Germinal center (tissue), 1 donor: Measurements from ENCODE around the gene DSCAML1.

ENCODE experiments used
- DNase-seq: peaks from one replicate; pipeline ENCODE4 v3.0.0; 2012; ENCODE audit warnings: mixed read lengths, low spot score

Gene DSCAML1

DNA sequence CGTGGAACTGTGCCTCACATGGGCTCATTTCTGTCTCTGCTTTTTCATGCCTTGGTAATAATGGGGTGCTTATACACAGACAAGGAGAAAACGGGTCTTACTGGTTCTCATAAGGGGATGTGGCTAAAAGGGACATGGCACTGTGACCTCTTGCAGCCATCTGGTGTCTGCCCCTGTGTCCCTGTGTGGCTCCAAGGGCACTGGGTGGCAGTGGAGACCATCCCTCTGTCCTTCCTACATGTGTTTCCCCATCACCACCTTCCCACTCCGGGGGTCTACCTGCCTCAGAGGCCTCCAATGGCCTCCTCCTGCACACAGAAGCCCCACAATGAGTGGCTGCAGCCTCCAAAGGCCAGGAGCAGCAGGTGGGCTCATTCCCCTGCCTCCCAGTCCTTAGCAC is 248.1 kb downstream of the DSCAML1 start:
- DNase-seq, result no peak

DNA sequence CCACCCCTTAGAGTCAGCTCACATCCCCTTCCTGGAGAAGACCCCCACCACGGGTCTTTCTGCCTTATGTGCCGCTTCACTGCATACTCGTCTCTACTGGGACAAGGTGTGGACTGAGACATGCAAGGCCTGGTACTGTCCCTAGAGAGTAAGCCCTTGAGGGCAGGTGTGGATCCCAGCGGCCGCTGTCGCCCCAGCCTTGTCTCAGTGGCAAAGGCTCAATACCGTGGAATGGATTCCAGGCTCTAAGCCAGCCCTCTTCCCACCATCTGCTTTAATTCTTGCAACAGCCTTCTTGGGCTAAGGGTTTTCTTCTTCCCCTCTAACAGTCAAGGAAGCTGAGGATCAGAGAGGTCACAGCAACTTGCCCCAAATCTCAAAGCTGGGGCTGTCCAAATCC is 249.1 kb downstream of the DSCAML1 start:
- DNase-seq, result no peak

DNA sequence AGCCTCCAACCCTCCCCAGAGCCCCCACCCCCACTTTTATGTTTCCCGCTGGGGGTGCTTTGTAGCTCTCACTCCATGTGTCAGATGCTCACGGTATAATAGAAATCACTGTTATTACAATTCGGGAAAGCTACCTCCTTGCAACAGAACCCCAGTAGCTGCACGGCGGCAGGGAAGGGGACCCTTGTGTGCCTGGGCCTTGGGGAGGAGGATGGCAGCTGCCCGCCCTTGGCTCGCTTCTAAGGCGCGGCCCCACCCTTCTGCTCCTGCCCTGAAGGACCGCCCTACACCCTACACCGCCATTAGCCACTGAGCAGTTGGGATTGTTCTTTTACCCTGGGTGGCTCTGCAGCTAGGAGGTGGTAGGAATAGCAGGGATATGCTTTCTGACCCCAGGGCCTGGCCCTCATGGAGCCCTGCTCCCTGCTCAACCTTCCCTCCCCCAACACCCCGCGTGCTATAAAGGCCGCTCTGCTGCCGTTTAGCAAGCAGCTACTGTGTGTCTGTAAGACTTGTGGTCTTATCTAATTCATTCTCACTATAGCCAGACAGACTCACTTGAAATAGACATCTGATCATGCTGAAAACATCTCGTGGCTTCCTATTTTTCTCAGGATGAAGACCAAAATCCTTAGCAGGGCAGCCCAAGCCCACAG is 249.7 kb downstream of the DSCAML1 start:
- DNase-seq, result no peak

DNA sequence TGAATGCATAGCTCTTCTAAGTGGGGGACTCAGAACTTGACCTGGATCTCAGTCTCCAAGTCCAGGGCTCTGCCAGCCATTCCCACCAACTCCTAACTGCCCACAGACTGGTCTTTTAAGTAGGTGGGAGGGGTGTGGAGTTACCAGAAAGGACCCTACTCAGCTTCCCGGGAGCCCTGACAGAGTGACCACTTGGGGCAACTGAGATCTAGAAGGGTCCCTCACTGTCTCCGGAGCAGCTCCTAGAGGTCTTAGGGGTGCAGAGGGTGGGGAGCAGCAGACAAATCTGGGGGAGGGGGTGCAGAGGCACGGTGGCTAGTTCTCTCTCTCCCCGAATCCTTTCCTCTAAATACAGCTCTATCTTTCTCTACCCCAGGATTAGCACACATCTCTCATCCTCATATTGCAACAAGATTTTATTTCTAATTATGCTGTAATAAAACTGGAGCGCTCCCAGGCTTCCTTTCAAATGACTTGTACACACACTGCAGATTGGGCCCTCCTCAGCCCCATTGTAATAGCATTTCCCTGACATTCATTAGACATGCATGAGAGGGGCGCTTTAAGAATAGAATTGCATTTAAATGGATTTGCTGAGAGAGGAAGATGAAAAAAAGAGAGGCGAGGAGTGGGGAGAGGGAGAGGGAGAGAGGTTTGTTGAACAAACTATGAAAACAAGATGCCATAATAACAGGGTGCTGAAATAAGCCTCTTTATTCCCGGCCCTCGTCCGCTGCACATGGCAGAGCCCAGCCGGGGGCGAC is 250.4 kb downstream of the DSCAML1 start:
- no peak for DNase-seq

DNA sequence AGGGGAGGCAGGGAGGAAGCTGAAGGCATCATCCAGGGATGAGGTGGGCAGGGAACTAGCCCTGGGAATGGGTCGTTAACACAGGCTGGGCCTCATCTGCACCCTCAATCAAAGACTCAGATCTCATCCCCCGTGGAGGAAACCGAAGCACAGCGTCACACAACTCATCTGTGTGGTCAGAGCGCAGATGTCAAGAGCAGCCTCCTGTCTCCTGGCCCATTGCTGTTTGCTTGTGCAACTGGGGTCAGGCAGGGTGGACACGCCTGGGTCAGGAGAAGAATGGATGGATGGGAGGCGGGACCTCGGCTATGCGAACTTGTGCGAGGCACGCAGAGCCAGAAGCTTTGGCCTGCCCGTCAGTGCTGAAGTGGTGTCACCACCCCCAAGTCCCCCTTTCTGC is 251.3 kb downstream of the DSCAML1 start:
- DNase-seq, result no peak

DNA sequence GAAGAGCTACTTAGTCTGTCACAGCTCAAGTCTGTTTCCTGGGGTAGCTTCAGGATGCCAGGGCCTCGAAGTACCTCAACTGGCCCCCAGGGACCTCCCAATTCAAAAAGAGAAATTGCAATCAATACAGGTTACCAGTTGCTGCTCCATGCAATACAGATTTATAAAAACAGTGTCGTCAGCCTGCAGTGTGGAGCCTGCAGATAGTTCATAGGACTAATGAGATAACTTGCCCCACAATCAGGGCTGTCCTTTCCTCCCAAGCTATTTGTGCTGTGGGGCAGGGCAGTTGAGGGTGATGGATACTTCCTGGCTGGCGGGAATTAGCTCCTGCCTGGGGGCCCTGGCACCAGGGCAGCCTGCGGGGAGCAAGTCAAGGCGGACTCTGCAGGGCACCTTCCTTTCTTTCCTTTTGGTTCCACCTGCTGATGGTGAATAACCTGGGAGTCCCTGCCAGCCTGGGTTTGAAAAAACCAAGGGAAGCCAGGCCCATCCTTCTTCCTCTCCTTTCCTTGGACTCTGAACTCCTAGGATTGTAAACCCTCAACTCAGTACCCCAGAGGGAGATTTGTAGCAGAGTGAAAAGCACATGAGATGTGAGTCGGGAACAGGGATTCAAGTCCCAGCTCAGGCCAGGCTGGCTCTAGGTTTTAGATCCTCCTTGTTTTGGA is 252.8 kb downstream of the DSCAML1 start:
- no peak for DNase-seq

DNA sequence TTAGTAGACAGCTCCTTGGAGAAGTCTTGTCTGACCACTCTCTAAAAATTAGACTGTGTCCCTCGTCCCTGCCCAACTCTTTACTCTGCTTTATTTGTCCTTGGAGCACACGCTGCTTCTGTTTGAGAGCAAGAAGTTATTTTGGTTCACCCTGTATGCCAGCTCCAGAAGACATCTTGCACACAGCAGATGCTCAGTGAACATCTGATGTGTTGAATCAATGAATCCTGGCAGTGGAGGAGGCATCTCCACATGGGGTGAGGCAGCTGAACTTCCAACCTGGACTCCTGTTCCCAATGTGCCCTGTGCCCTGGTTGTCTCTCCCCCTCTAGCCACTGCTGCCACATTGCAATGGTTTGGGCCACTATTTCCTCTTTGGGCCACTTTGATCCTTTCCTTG is 255.8 kb downstream of the DSCAML1 start:
- DNase-seq, result no peak

DNA sequence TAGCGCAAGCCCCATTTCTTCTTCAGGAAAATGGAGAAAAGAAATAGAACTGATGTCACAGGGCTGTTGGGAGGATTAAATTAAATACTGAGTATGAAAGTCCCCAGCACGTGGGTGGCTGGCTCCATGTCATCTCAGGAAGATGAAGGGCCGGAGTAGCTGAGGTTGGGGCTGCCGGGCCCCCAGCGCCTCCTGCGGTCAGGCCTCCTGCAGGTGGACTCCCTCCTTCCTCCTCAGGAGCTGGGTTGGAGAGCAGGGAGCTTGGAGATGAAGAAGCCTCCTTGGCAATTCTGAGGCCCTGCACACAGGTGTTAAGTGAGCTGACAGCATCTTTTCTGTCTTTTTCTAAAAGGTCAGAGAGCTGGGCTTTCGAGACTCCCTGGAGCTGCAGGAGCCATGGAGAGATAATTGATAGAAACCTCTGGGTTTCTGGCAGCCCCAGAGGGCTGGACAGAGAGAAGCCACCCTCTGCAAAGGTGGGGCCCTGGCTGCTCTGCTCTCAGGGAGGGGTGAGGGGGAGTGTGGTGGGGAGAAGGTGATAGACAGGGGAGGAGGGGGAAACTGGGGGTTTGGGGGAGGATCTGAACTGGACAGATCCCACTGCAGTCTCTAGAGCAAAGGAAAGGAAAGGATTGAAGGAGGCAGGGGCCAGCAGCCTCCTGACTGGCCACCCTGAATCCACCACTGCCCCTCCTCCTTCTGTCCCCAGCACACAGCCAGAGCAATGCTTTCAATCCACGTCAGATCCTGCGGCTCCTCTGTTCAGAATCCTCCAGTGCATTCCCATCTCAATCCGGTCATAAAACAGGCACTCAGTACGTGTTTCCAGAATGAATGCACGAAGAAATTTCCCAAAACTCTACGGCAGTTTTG is 258.5 kb downstream of the DSCAML1 start:
- DNase-seq, result no peak

DNA sequence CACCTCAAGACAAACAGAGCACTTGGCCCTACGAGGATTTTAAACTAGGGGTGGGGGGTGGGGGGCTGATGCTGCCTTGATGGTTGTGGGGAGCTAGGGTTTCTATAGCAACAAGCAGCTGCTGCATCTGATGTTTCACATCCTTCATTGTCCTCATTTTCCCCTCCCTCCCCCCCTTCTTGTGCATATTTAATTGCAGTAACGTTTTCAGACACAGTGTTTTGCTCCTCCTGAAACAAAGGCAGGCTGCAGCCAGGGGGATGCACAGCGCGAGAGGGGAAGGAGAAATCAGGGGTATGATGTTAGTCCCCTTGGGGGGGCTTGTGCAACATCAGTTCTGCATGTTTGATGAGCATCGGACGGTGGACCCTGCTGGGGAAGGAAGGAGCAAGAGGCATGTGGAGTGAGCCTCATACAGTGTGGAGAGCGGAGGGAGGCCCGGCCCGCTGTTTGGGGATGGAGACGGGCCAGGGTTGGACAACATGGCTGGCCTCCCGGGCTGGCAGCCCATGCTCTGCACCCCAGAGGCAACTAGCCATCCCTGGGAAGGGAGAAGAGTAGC is 261.1 kb downstream of the DSCAML1 start:
- no peak for DNase-seq

DNA sequence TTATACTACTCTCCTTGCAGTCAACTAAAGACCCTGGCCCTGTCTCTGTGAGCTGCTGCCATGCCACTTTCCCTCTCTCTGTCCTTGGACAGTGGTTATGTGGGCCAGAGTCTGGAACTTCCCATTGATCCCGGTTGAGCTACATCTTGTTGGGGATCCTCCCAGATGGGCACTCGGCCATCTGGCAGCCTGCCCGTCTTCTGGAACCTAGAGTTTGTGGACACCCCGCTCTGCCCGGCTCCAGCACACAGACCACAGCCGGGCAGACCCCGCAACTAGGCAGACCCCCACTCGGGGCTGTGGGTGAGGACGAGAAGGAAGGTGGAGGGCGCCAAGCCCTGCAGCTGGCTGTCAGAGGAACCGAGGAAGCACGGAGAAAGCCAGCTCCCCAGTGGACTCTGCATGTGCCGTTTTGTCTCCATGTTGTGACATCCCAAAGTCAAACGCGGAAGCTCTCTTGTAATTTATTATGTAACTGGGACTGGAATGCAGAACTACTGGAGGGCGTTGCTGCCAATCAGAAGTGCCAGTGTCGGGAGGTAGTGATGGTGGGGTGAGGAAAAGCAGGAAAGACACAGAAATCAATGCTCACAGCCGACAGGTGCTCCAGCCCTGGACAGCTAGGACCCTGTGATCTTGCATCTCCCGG is 261.7 kb downstream of the DSCAML1 start:
- DNase-seq, result no peak

DNA sequence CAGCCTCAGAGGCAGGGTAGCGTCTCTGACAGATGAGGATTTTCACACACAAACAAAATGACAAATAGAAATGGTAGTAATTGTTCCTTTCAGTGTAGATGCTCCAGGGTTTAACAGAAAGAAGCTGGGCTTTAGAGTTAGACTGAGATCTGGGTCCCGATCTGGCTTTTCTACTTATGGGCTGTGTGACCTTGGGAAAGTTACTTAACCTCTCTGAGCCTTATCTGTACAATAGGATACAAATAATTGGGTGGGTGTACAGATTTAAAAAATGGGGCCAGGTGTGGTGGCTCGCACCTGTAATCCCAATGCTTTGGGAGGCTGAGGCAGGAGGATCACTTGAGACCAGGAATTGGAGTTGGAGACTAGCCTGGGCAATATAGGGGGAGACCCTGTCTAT is 264.4 kb downstream of the DSCAML1 start:
- no peak for DNase-seq

DNA sequence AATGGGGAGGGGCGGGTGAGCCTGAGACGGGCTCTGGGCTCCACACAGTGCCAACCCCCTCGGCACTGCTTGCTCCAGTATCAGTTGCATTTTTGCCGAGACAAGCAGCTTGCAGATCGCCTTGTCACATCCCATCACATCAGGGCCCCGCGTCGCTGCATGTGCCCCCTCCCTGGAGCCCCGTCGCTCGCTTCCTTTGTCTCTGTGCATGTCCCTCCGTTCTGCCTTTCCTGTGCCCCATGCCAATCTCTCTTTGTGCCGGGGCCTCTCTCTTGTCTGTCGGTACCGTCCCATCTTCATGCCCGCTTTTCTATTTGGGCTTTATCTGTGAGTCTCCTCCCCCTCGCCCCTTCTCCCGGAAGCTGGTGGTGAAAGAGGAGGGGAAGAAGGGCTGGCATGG is 267.2 kb downstream of the DSCAML1 start:
- DNase-seq, result no peak

DNA sequence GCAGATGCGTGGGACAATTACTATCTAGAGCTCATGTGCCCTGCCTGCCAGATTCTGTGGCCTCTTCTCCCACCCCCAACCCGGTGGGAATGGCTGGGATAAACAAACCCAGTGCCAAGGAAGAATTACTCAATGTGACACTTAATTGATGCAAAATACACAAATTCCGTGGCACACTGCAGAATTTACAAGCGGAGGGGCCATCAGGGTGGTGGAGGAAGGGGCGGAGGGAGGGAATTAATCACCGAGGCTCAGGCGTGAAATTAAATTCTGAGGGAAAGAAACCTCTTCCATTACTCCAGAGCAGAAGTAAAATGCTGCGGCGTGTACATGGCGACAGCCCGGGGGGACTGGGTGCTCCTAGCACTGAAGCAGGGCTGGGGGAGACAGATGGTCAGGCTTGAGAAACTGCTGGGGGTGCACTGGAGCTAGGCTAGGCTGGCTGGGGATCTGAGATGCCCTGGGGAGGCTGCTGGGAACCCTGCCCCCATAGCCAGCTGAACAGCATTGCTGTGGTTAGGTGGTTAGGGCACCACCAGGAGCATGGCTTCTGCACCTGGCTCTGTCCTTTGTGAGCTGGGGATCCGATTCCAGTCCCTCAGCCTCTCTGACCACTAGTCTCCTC is 268.8 kb downstream of the DSCAML1 start:
- no peak for DNase-seq

DNA sequence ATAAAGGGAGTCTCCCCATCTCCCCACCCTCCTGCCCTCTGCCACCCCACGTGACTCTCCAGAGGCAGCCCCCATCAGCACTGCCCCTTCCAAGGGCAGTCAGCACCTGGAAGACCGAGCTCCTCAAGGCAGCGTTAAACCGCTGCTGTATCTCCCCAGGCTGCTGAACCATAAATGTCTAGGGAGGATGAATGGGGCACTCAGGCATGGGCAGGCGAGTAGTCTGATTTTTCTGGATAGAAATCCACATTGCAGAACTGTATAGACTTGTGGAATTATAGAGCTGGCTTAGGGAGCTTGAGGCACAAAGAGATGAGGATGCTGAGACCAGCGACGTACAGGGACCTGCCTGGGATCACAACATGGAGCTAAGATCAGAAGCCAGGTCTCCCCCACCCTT is 269.7 kb downstream of the DSCAML1 start:
- DNase-seq, result no peak

DNA sequence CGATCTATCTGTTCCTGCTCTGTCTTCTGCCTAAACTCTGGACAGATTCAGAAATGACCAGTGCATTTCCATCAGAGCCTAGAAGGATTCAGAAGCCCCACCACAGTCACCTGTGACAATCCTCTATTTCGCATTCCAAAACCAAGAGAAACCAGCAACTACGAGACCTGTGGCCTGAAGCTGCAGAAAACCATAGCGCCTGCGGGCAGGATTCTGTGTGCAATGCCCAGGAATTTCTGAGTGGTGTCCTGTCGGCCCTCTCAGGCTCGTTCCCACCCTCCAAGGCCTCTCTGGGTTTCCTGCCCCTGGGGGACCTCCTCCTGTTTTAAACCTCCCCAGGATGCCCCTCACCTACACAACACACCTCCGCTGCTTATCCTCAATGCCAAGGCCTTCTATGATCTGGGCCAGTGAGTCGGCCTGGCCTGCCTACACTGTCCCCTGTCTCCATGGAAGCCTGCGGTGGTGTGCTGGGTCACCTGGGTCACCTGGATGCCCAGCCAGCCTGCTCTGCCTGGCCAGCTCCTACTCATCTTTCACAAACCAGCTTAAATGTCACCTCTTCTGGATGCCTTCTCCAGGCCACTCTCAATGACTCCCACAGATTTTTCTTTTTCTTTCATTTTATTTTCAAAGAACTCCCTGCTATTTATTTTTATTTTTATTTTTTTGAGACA is 271.0 kb downstream of the DSCAML1 start:
- DNase-seq, result no peak

DNA sequence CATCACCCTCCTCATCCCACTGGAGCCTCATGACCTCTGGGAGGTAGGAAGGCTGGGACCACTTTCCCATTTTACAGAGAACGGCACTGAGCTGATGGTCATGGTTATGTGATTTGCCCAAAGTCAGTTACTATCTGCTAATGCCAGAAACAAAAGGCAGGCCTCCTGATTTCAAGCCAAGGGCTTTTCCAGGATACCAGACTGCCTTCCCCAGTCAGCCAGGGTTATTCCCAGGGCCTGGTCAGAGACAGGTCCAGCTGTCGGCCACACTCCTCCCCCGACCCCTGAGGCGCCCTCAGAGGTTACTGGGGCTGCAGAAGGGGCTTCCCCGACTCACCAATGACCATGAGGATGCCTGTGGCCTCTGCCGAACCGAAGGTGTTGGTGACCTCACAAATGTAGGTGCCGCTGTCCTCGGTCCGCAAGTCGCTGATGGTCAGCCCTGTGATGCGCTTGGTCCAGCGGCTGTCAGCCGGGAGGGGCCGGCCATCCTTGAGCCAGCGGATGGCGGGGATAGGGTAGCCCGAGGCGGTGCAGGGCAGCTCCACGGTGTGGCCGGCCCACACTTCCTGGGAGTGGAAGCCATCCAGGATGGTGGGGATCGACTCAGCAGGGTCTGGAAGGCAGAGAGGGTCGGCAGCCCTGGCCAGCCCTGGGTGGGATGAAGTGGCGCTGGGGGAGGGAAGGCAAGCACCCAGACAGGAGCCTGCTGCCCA is 272.4 kb downstream of the DSCAML1 start:
- no peak for DNase-seq

DNA sequence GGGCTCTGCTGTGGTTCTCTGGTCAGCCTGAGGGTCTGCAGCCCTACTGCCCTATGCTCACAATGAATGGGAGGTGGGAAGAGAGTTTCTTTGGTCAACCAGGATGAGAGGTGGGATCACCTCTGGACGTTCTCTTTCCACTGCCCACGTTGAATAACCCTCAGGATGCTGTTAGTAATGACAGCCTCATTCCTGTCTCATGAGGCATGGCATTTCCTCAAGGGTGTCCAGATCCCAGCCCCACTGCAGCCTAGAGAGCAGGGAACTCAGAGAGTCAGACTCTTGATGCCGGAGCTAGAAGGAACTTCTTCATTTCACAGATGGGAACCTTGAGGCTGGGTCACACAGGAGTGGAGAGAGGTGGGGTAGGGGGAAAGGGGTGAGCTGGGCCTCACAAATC is 273.3 kb downstream of the DSCAML1 start:
- DNase-seq, result no peak

DNA sequence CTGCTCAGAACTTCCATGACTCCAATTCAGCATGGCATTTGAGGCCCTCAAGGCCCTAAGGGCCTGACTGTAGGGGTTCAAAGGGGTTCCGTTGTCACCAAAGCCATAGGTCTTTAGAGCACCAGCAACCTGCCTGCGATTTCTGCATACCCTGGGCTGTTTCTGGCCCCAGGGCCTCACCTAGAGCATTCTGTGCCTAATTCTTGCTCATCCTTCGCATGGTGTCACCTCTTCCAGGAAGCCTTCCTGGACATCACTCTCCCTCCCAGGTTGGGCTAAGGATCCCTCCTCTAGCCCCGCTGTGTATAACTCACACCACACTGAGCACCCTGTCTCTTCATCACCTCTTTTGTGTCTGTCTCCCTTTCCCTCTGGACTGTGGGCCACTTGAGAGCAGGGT is 275.0 kb downstream of the DSCAML1 start:
- DNase-seq, result no peak

DNA sequence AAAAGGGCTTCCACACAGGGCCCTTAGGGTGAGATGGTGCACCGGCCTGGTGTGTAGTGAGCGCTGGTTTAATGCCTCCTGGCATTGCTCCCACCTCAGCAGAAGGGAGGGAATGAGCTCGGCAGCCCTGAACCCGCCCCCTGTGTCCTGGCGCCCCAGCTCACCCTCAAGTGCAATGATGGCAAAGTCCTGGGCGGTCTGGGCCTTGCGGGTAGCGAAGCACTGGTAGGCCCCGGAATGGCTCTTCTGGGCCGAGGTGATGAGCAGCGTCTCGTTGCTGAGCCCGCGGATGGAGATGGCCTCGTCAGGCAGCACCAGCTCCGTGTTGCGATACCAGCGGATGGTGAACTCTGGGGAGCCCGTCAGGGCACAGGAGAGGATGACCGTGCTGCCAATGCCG is 276.1 kb downstream of the DSCAML1 start:
- DNase-seq, result no peak

DNA sequence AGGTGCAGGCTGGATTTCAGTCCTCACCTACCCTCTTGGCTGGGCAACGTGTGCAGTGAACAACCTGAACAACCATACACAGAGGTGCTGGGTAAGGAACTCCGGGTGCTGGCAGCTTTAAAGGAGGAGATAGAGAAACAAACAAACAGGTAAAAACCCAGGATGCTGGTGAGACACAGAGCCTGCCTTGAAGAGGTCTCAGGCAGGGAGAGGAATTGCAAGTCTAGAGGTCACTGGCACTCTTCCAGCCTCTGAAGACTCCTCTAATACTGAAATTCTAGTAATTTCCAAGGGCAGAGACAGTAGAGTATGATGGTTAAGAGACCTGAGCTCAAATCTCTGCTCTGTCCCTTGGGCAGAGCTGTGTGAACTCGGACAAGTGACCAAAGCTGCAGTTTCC is 276.8 kb downstream of the DSCAML1 start:
- no peak for DNase-seq
